Measurements from ENCODE around the gene KSR2.

GRCh38 chr12:117643971-117644370 lies 324.8 kb downstream of the KSR2 start:
- TF ChIP-seq POLR2AphosphoS5 (IDR thresholded peaks at IDR 0.05; ENCODE audit: borderline replicate concordance, low read depth, low read length): no peak
- TF ChIP-seq EZH2 (IDR thresholded peaks at IDR 0.05): no peak
- TF ChIP-seq FOXP2 (optimal IDR thresholded peaks at IDR 0.05; ENCODE audit: control extremely low read depth, extremely low read length, insufficient read depth): no peak

All from SK-N-MC (cell line).